Glutamatergic neuron (in vitro differentiated cells): ENCODE results near the gene KCNJ1. TPM values are rescaled to one million over a fixed set of nuclear protein-coding genes. Genes with fewer than 3 reads are reported as not detected.

Source experiments
- DNase-seq: peaks from one replicate; pipeline ENCODE4 v3.0.0; 2022
- H3K27ac Mint-ChIP-seq: one replicate; pipeline ENCODE4 v1.8.0; 2020; ENCODE audit warnings: mild to moderate bottlenecking, mixed read lengths, inconsistent platforms; ENCODE audit not compliant: unreplicated experiment
- H3K27me3 Mint-ChIP-seq: one replicate; pipeline ENCODE4 v1.8.0; 2020; ENCODE audit warnings: mild to moderate bottlenecking, moderate library complexity, mixed read lengths, inconsistent platforms; ENCODE audit not compliant: unreplicated experiment
- H3K36me3 Mint-ChIP-seq: one replicate; pipeline ENCODE4 v1.8.0; 2020; ENCODE audit warnings: mild to moderate bottlenecking, mixed read lengths, inconsistent platforms; ENCODE audit not compliant: unreplicated experiment
- H3K4me1 Mint-ChIP-seq: one replicate; pipeline ENCODE4 v1.8.0; 2020; ENCODE audit warnings: mild to moderate bottlenecking, low read depth, mixed read lengths, inconsistent platforms; ENCODE audit not compliant: unreplicated experiment
- H3K4me3 Mint-ChIP-seq: one replicate; pipeline ENCODE4 v1.8.0; 2020; ENCODE audit warnings: mild to moderate bottlenecking, mixed read lengths, inconsistent platforms; ENCODE audit not compliant: unreplicated experiment
- H3K9me3 Mint-ChIP-seq: one replicate; pipeline ENCODE4 v1.8.0; 2020; ENCODE audit warnings: mild to moderate bottlenecking, moderate library complexity, mixed read lengths, inconsistent platforms; ENCODE audit not compliant: unreplicated experiment
- total RNA-seq: library from RNA; stranded (reverse); fragmentation: NEBNext Ultra II Directional; extraction: Animal tissue kit (Norgen Biotek cat#: 25700); gene quantifications from one replicate; pipeline ENCODE4 v1.2.1, GENCODE V29; 2021; ENCODE audit not compliant: unreplicated experiment
- TF ChIP-seq, protein P1 (sequence below): fragments of 200-600 bp; sonication (generic); IDR thresholded peaks from one replicate; pipeline ENCODE4 v1.5.0; 2021; ENCODE audit not compliant: partially characterized antibody, unreplicated experiment

The KCNJ1 gene
- total RNA-seq, 1 donor from 2014 or later: not detected

DNA sequence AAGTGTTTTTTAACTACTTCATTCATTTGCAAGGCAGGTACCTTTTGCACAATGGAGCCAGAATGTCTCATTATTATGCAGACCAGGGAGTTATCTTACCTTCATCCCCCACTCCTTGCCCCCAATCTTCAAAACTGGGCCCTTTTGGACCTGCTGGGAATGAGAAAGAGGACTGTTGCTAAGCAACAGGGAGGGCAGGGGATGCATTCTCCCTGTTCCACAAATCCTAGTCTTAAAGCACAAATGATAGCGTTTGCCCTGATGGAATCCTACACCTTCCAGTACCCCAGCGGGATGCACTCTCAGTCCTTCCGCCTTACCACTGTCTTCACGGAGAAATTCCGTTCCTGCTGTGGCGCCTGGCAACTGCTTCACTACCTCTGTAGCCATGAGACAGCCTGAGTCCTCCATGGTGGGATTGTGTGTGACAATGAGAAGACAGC lies 4.1 kb upstream of the KCNJ1 start:
- Mint-ChIP-seq H3K4me3 (no peak overlapping the region), H3K27ac (no peak overlapping the region), H3K4me1 (no peaks in the 10 kb centered on the region)

DNA sequence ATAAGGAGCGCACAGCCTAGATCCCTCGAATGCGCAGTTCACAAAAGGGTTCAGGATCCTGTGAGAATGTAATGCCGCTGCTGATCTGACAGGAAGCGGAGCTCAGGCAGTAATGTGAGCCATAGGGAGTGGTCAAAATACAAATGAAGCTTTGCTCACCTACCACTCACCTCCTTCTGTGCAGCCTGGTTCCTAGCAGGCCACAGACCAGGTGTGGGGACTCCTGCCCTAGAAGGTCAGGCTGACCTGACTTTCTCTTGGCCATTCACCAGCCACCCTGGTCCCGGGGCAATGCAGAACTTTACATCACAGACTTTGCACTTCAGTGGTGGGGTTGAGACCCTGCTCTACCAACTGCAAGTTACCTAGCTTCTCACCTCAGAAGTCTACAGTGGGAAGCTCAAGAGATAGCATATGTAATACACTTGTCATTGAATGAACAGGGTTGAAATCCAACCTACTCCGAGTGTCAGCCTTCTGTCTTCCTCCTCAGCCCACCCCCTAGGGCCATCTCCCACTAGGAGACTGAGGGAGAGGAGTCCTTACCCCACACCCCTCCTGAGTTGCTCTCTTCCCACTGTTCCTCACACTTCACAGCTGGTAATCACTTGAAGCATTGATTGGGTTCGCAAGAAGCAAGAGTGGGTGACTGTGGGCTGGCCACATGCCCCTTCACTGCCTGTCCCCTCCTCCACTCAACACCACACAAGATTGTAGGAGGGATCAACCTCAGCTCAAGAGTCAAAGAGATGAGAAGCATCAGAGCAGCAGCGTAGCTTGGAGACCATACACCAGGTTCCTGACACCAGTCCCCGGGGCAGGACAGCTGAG lies 2.0 kb upstream of the KCNJ1 start:
- Mint-ChIP-seq H3K4me1 (no peaks in the 10 kb centered on the region), H3K4me3 (no peak overlapping the region), H3K27me3 (peaks cover 4% of the 10 kb centered on the region), H3K27ac (no peak overlapping the region), H3K36me3 (no peaks in the 10 kb centered on the region), H3K9me3 (peaks cover 5% of the 10 kb centered on the region)
- TF ChIP-seq, protein P1, sequence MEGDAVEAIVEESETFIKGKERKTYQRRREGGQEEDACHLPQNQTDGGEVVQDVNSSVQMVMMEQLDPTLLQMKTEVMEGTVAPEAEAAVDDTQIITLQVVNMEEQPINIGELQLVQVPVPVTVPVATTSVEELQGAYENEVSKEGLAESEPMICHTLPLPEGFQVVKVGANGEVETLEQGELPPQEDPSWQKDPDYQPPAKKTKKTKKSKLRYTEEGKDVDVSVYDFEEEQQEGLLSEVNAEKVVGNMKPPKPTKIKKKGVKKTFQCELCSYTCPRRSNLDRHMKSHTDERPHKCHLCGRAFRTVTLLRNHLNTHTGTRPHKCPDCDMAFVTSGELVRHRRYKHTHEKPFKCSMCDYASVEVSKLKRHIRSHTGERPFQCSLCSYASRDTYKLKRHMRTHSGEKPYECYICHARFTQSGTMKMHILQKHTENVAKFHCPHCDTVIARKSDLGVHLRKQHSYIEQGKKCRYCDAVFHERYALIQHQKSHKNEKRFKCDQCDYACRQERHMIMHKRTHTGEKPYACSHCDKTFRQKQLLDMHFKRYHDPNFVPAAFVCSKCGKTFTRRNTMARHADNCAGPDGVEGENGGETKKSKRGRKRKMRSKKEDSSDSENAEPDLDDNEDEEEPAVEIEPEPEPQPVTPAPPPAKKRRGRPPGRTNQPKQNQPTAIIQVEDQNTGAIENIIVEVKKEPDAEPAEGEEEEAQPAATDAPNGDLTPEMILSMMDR: no peak
- no peak for DNase-seq

More for the DNA sequence above, 4.1 kb upstream of the KCNJ1 start:
- H3K36me3 Mint-ChIP-seq: no peaks in the 10 kb centered on the region
- TF ChIP-seq, protein P1: no peak
- H3K27me3 Mint-ChIP-seq: peaks cover 11% of the 10 kb centered on the region
- no peak for DNase-seq
- H3K9me3 Mint-ChIP-seq: peaks cover 5% of the 10 kb centered on the region

- Mint-ChIP-seq H3K9me3 (peaks cover 1% of the 10 kb centered on the region), H3K4me1 (no peaks in the 10 kb centered on the region), H3K27ac (no peak overlapping the region), H3K27me3 (no peaks in the 10 kb centered on the region), H3K36me3 (no peaks in the 10 kb centered on the region), H3K4me3 (no peak overlapping the region)
- TF ChIP-seq, protein P1: no peak
- no peak for DNase-seq
These were observed 1.6 kb downstream of the KCNJ1 start for GRCh38 chr11:128865490-128865889.

DNA sequence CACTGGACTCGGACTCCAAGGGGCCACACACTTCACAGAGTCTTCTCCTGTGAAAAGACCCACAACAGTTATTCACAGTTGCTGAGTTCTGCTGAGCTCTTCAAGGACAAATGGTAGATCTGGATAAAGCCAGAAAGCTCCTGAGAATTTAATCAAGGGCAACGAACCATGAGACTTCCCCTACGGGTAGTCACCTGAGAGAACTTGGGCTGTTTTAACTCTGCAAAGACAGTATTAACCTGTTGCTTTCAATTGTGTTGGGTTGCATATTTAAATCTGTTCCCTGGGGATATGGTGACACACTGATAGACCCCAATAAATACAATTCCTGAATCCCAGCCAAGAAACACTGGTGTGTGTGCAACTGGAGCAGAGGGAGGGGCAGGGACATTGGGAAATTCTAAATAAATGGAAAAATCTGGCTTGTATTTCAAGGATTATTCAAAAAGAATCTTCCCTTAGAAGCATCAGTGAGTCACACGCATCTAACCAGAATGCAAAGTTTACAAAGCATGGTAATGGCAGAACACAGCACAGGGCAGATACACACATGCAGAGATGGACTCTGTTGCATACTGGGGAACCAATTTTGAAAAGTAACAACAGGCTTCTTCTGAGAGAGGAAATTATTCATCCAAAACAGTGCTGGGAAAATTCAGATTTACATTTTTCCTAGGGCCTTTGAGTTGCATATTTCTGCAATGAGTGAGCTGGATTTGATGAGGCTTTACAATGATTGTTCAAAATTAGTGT lies 4.0 kb downstream of the KCNJ1 start:
- H3K4me1 Mint-ChIP-seq: no peaks in the 10 kb centered on the region
- H3K27ac Mint-ChIP-seq: no peak overlapping the region
- TF ChIP-seq, protein P1: no peak
- H3K9me3 Mint-ChIP-seq: no peaks in the 10 kb centered on the region
- H3K27me3 Mint-ChIP-seq: no peaks in the 10 kb centered on the region
- H3K36me3 Mint-ChIP-seq: no peaks in the 10 kb centered on the region
- no peak for DNase-seq
- H3K4me3 Mint-ChIP-seq: no peak overlapping the region

DNA sequence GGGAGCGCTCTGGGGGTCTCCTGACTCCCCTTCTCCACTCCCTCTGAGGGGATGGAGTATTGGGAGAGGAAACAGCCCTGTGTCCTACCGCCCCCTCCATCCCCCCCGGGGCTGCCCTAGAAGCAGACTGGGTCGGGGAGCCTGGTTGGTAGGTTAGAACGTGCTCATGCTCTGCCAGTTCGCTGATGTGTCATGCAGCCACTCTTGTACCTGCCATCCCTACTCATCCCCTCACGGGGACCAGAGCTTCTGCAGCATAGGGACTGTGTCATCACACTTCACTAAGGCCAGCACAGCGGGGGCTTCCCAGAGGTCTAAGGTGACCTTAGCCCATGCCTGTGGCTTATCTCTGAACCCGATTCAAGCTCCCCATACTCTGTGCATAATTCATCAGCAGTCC lies 4.7 kb downstream of the KCNJ1 start:
- H3K9me3 Mint-ChIP-seq: no peaks in the 10 kb centered on the region
- H3K4me3 Mint-ChIP-seq: no peak overlapping the region
- no peak overlapping the region for H3K27ac Mint-ChIP-seq
- H3K4me1 Mint-ChIP-seq: no peaks in the 10 kb centered on the region
- H3K27me3 Mint-ChIP-seq: no peaks in the 10 kb centered on the region
- TF ChIP-seq, protein P1: no peak
- no peaks in the 10 kb centered on the region for H3K36me3 Mint-ChIP-seq
- no peak for DNase-seq
